IMR-90 (cell line): ENCODE data around the gene ITGB4. TPM values are rescaled to one million over a fixed set of nuclear protein-coding genes. Genes with fewer than 3 reads are reported as not detected.

ENCODE experiments used
- ATAC-seq: fragments of 200-7000 bp; cut with Tn5 transposase; 2 replicates; pipeline ENCODE4 v1.9.1; 2020; ENCODE audit warnings: low read depth, mild to moderate bottlenecking, moderate library complexity
- BruUV-seq: library from RNA; stranded (reverse); fragments of 400-500 nt; replicated peaks from 2 replicates; lab custom pipeline; 2021; lab: Mats Ljungman, UMichigan
- CTCF ChIA-PET: fragments of 300-600 bp; formaldehyde crosslinking; extraction: SDS; loops from one replicate; lab custom pipeline; 2021; ENCODE audit warnings: antibody characterized with exemption; lab: Yijun Ruan, JAX
- POLR2A ChIA-PET: fragments of 300-600 bp; sonication (Branson Sonifier 250); formaldehyde crosslinking; loops from one replicate; lab custom pipeline; 2022; ENCODE audit warnings: antibody characterized with exemption; ENCODE audit not compliant: unreplicated experiment; lab: Charles Lee
- DNase-seq: peaks from one replicate; pipeline ENCODE4 v3.0.0; 2013
- H2AFZ ChIP-seq: replicated peaks from 2 replicates; pipeline ENCODE3; 2013; ENCODE audit warnings: low read length, mild to moderate bottlenecking; ENCODE audit not compliant: poor library complexity
- H2AK5ac ChIP-seq: 2 replicates; pipeline ENCODE4 v1.6.1; 2013; ENCODE audit warnings: low read depth, low read length, inconsistent platforms
- H2AK9ac ChIP-seq: replicated peaks from 2 replicates; pipeline ENCODE3; 2013; ENCODE audit warnings: mild to moderate bottlenecking, low read depth, low read length, moderate library complexity; ENCODE audit not compliant: poor library complexity
- H2BK120ac ChIP-seq: 2 replicates; pipeline ENCODE4 v1.6.1; 2013; ENCODE audit warnings: low read depth, low read length, inconsistent platforms
- H2BK15ac ChIP-seq: 3 replicates; pipeline ENCODE4 v1.6.1; 2013; ENCODE audit warnings: low read depth, low read length, inconsistent platforms
- H2BK20ac ChIP-seq: 2 replicates; pipeline ENCODE4 v1.6.1; 2013; ENCODE audit warnings: low read depth, mild to moderate bottlenecking, inconsistent platforms, low read length, moderate library complexity
- H2BK5ac ChIP-seq: 2 replicates; pipeline ENCODE4 v1.6.1; 2013; ENCODE audit warnings: mild to moderate bottlenecking, low read depth, low read length, inconsistent platforms; ENCODE audit not compliant: poor library complexity, severe bottlenecking
- H3K14ac ChIP-seq: replicated peaks from 2 replicates; pipeline ENCODE4 v1.6.1; 2013; ENCODE audit warnings: low read depth, low read length, inconsistent platforms
- H3K18ac ChIP-seq: 2 replicates; pipeline ENCODE4 v1.6.1; 2013; ENCODE audit warnings: low read depth, low read length, control low read depth
- H3K23ac ChIP-seq: 2 replicates; pipeline ENCODE4 v1.6.1; 2013; ENCODE audit warnings: low read depth, low read length, inconsistent platforms
- H3K27ac ChIP-seq: 2 replicates; pipeline ENCODE4 v1.5.1; 2013; ENCODE audit warnings: mild to moderate bottlenecking, control low read depth, low read length; ENCODE audit not compliant: insufficient read depth
- H3K27me3 ChIP-seq: 2 replicates; pipeline ENCODE4 v1.6.1; 2013; ENCODE audit warnings: low read length; ENCODE audit not compliant: control insufficient read depth, insufficient read depth
- H3K36me3 ChIP-seq: 2 replicates; pipeline ENCODE4 v1.6.1; 2013; ENCODE audit warnings: low read length, mixed read lengths; ENCODE audit not compliant: control insufficient read depth, insufficient read depth
- H3K4ac ChIP-seq: 2 replicates; pipeline ENCODE4 v1.6.1; 2013; ENCODE audit warnings: low read depth, low read length, inconsistent platforms
- H3K4me1 ChIP-seq: 2 replicates; pipeline ENCODE4 v1.6.1; 2013; ENCODE audit warnings: low read length, mixed read lengths; ENCODE audit not compliant: control insufficient read depth, insufficient read depth
- H3K4me2 ChIP-seq: 2 replicates; pipeline ENCODE4 v1.6.1; 2013; ENCODE audit warnings: low read depth, mild to moderate bottlenecking, control low read depth, low read length, moderate library complexity
- H3K4me3 ChIP-seq: 2 replicates; pipeline ENCODE4 v1.5.1; 2013; ENCODE audit warnings: low read depth, mild to moderate bottlenecking, control low read depth, low read length, moderate library complexity; ENCODE audit not compliant: insufficient read depth
- H3K56ac ChIP-seq: 2 replicates; pipeline ENCODE4 v1.6.1; 2013; ENCODE audit warnings: low read length, inconsistent platforms; ENCODE audit not compliant: insufficient read depth; ENCODE audit errors: extremely low read depth
- H3K79me1 ChIP-seq, 2 experiments: 2 replicates each; pipeline ENCODE4 v1.6.1; 2013; ENCODE audit warnings: low read length in 2 of 2, inconsistent platforms in 1 of 2, low read depth in 1 of 2
- H3K9ac ChIP-seq: 2 replicates; pipeline ENCODE4 v1.6.1; 2013; ENCODE audit warnings: low read depth, low read length, control low read depth
- H3K9me1 ChIP-seq: 2 replicates; pipeline ENCODE4 v1.6.1; 2013; ENCODE audit warnings: low read length, inconsistent platforms; ENCODE audit not compliant: insufficient read depth
- H3K9me3 ChIP-seq: 2 replicates; pipeline ENCODE4 v1.6.1; 2013; ENCODE audit warnings: low read length; ENCODE audit not compliant: control insufficient read depth, insufficient read depth
- H4K20me1 ChIP-seq: 2 replicates; pipeline ENCODE4 v1.6.1; 2013; ENCODE audit warnings: low read length, inconsistent platforms; ENCODE audit not compliant: insufficient read depth
- H4K5ac ChIP-seq: 2 replicates; pipeline ENCODE4 v1.6.1; 2013; ENCODE audit warnings: mild to moderate bottlenecking, low read depth, low read length, control low read depth
- H4K8ac ChIP-seq, 2 experiments: 2 replicates each; pipeline ENCODE4 v1.6.1; 2013; ENCODE audit warnings: low read depth in 2 of 2, low read length in 2 of 2, control low read depth in 1 of 2, inconsistent platforms in 1 of 2
- H4K91ac ChIP-seq: 2 replicates; pipeline ENCODE4 v1.6.1; 2013; ENCODE audit warnings: low read depth, low read length, inconsistent platforms; ENCODE audit not compliant: insufficient read depth
- BHLHE40 ChIP-seq: fragments of 150-350 bp; IDR thresholded peaks from 2 replicates; pipeline ENCODE4 v1.6.1; 2016; ENCODE audit warnings: mild to moderate bottlenecking, low read depth, low read length
- CEBPB ChIP-seq: IDR thresholded peaks from 2 replicates; pipeline ENCODE4 v1.6.1; 2012; ENCODE audit warnings: low read depth, low read length, improper control_type of control experiment
- CHD1 ChIP-seq: IDR thresholded peaks from 2 replicates; pipeline ENCODE4 v1.6.1; 2012; ENCODE audit warnings: low read depth, low read length, improper control_type of control experiment
- MAFK ChIP-seq: IDR thresholded peaks from 2 replicates; pipeline ENCODE4 v1.6.1; 2012; ENCODE audit warnings: low read depth, low read length, improper control_type of control experiment
- MAZ ChIP-seq: IDR thresholded peaks from 2 replicates; pipeline ENCODE4 v1.6.1; 2012; ENCODE audit warnings: low read depth, mild to moderate bottlenecking, low read length, improper control_type of control experiment, moderate library complexity, borderline replicate concordance
- MXI1 ChIP-seq: IDR thresholded peaks from 2 replicates; pipeline ENCODE4 v1.6.1; 2012; ENCODE audit warnings: low read depth, mild to moderate bottlenecking, low read length, moderate library complexity, borderline replicate concordance
- NFE2L2 ChIP-seq: fragments of 150-350 bp; IDR thresholded peaks from 2 replicates; pipeline ENCODE4 v1.6.1; 2016; ENCODE audit warnings: low read depth, mild to moderate bottlenecking, low read length
- POLR2A ChIP-seq: IDR thresholded peaks from 2 replicates; pipeline ENCODE4 v1.6.1; 2012; ENCODE audit warnings: mild to moderate bottlenecking, low read depth, low read length
- RAD21 ChIP-seq: IDR thresholded peaks from 2 replicates; pipeline ENCODE4 v1.6.1; 2012; ENCODE audit warnings: low read length, improper control_type of control experiment
- RCOR1 ChIP-seq: IDR thresholded peaks from 2 replicates; pipeline ENCODE4 v1.6.1; 2012; ENCODE audit warnings: mild to moderate bottlenecking, low read length, improper control_type of control experiment; ENCODE audit not compliant: insufficient replicate concordance
- RFX5 ChIP-seq: IDR thresholded peaks from 2 replicates; pipeline ENCODE4 v1.8.0; 2012; ENCODE audit warnings: low read depth, mild to moderate bottlenecking, low read length, moderate library complexity
- SMC3 ChIP-seq: fragments of 150-350 bp; IDR thresholded peaks from 2 replicates; pipeline ENCODE4 v1.6.1; 2016; ENCODE audit warnings: low read depth, mild to moderate bottlenecking, antibody characterized with exemption, low read length, moderate library complexity
- WGBS, 2 experiments: methylation state at CpG; one replicate each; pipeline versions ENCODE4 v1.1.5 to v1.1.7; 2013; ENCODE audit warnings: missing lambda C conversion rate in 2 of 2; ENCODE audit not compliant: insufficient read length in 1 of 2; ENCODE audit errors: extremely low coverage in 2 of 2; 5-methylcytosine and 5-hydroxymethylcytosine counted together
- dilution Hi-C: fragments of 300-500 bp; cut with HindIII; formaldehyde crosslinking; loops from one replicate; pipeline ENCODE4 v1.14.3; 2018; ENCODE audit warnings: low sequenced_read_pairs; ENCODE audit not compliant: unreplicated experiment
- in situ Hi-C: fragments of 300-500 bp; cut with MboI; formaldehyde crosslinking; loops from 3 replicates; pipeline ENCODE4 v1.14.3; 2019; ENCODE audit warnings: low sequenced_read_pairs, inconsistent platforms, mixed read lengths
- intact Hi-C: fragments of 100-400 bp; cut with micrococcal nuclease; formaldehyde crosslinking; loops from 2 replicates; pipeline ENCODE4 v1.10.0; 2022
- polyA plus RNA-seq, 3 experiments: library from polyadenylated mRNA; depleted of rRNA; stranded (reverse); fragments of >200 nt; gene quantifications; 2 replicates each; pipeline ENCODE4 v1.2.3, GENCODE V29; 2012; ENCODE audit warnings: low replicate concordance in 1 of 3
- total RNA-seq: library from RNA; depleted of rRNA; stranded (reverse); fragments of >200 nt; gene quantifications from 2 replicates; pipeline ENCODE4 v1.2.3, GENCODE V29; 2012
- TF ChIP-seq, protein P1 (sequence below): fragments of 150-350 bp; IDR thresholded peaks from 2 replicates; pipeline ENCODE4 v1.6.1; 2017; ENCODE audit warnings: mild to moderate bottlenecking, antibody characterized with exemption, low read length, low read depth
- TF ChIP-seq, protein P2 (sequence below): fragments of 150-350 bp; IDR thresholded peaks from 2 replicates; pipeline ENCODE4 v1.6.1; 2016; ENCODE audit warnings: low read depth, mild to moderate bottlenecking, low read length, moderate library complexity, borderline replicate concordance
- TF ChIP-seq, protein P3 (sequence below): conservative IDR thresholded peaks from 2 replicates; pipeline ENCODE4 v1.5.1; 2012; ENCODE audit warnings: mild to moderate bottlenecking, low read depth, low read length, improper control_type of control experiment

ITGB4 gene
- total and polyA plus RNA-seq, 2 of the 4 experiments (the other 2 are of a cell fraction): under 0.01 to 0.27 TPM

DNA sequence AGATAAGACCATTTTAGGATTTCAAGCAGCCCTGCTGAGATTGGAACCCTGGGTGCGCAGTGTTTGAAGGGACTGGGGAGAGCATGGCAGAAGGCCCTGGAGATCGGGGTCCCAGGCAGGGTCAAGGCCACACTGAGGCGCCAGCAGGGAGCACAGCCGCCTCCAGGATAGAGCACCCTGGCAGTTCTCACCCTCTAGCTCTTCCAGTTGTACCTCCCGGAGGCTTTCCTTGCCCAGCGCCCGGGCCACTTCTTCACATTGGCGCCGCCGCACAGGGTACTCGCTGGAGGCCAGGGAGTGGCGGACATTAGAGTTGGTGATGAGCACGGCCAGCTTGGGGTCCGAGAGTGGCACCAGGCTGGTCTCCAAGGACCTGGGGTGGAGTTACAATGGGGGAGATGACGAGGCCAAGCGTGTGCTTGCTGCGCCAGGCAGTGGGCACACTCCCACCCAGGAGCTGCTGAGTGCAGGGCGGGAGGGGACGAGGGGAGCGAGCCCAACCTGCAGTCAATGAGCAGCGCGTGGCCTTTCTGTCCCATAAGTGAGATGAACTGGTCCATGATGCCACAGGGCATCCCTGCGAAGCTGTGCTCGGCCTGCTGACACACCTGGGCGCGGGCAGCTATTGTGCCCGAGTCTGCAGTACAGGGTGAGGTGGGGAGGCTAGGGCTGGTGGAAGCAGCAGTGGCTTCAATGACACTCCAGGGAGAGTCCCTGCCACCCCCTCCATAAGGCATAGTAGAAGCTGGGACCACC lies 41.4 kb downstream of the ITGB4 start:
- no peak overlapping the region for H4K5ac ChIP-seq
- H3K9me3 ChIP-seq: no peaks in the 10 kb centered on the region
- H2BK5ac ChIP-seq: no peak overlapping the region
- no peak overlapping the region for H3K23ac ChIP-seq
- no peak overlapping the region for H4K91ac ChIP-seq
- H3K36me3 ChIP-seq: no peaks in the 10 kb centered on the region
- in situ Hi-C loops: no loop called here
- no peak overlapping the region for H3K4me2 ChIP-seq
- POLR2A ChIA-PET: no interaction called here
- BruUV-seq: no TSS peak
- H3K9ac ChIP-seq: no peak overlapping the region
- H4K8ac ChIP-seq: no peak overlapping the region
- no peak overlapping the region for H3K14ac ChIP-seq
- peaks cover 10% of the 10 kb centered on the region; the same call in 1 of the 2 replicates for H3K9me1 ChIP-seq
- H2AFZ ChIP-seq: no peak overlapping the region
- no peaks in the 10 kb centered on the region for H3K27me3 ChIP-seq
- 0 out of 2 replicates have a peak overlapping the region, but pooled peaks have one; percentile 8 for H2AK5ac ChIP-seq
- CTCF ChIA-PET: interaction anchor here (0.6 to 1.3 kb wide), 3 partner anchors 9 to 130 kb away, joined by 3 to 10 read pairs (median 6); no protein-coding TSS in a partner anchor
- no peak overlapping the region for H2BK120ac ChIP-seq
- no peak overlapping the region for H3K56ac ChIP-seq
- peaks cover 5 to 12% of the 10 kb centered on the region in 2 experiments; a peak in 3 of 4 replicates for H3K79me1 ChIP-seq
- H3K4me1 ChIP-seq: peaks cover 7% of the 10 kb centered on the region
- no peaks in the 10 kb centered on the region for H4K20me1 ChIP-seq
- H2BK15ac ChIP-seq: no peak overlapping the region
- intact Hi-C loops: no loop called here
- ATAC-seq: no peak
- no peak overlapping the region for H3K18ac ChIP-seq
- no peak for DNase-seq
- H3K27ac ChIP-seq: no peak overlapping the region
- H2AK9ac ChIP-seq: no peak overlapping the region
- no peak overlapping the region for H3K4ac ChIP-seq
- dilution Hi-C loops: no loop called here
- 97% methylated on average over 7 of the region's 27 CpGs; no CpG with 5 or more reads in 1 of the 2 experiments for WGBS, 2 experiments
- H3K4me3 ChIP-seq: no peak overlapping the region
- no peak overlapping the region for H2BK20ac ChIP-seq
- TF ChIP-seq CEBPB (no peak), RAD21 (no peak), MAZ (no peak), POLR2A (no peak), NFE2L2 (no peak), SMC3 (no peak), RFX5 (no peak), CHD1 (no peak), RCOR1 (no peak), MXI1 (no peak), MAFK (no peak), BHLHE40 (no peak)
- TF ChIP-seq, protein P1, sequence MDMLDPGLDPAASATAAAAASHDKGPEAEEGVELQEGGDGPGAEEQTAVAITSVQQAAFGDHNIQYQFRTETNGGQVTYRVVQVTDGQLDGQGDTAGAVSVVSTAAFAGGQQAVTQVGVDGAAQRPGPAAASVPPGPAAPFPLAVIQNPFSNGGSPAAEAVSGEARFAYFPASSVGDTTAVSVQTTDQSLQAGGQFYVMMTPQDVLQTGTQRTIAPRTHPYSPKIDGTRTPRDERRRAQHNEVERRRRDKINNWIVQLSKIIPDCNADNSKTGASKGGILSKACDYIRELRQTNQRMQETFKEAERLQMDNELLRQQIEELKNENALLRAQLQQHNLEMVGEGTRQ: no peak
- TF ChIP-seq, protein P2, sequence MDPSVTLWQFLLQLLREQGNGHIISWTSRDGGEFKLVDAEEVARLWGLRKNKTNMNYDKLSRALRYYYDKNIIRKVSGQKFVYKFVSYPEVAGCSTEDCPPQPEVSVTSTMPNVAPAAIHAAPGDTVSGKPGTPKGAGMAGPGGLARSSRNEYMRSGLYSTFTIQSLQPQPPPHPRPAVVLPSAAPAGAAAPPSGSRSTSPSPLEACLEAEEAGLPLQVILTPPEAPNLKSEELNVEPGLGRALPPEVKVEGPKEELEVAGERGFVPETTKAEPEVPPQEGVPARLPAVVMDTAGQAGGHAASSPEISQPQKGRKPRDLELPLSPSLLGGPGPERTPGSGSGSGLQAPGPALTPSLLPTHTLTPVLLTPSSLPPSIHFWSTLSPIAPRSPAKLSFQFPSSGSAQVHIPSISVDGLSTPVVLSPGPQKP: no peak
- TF ChIP-seq, protein P3, sequence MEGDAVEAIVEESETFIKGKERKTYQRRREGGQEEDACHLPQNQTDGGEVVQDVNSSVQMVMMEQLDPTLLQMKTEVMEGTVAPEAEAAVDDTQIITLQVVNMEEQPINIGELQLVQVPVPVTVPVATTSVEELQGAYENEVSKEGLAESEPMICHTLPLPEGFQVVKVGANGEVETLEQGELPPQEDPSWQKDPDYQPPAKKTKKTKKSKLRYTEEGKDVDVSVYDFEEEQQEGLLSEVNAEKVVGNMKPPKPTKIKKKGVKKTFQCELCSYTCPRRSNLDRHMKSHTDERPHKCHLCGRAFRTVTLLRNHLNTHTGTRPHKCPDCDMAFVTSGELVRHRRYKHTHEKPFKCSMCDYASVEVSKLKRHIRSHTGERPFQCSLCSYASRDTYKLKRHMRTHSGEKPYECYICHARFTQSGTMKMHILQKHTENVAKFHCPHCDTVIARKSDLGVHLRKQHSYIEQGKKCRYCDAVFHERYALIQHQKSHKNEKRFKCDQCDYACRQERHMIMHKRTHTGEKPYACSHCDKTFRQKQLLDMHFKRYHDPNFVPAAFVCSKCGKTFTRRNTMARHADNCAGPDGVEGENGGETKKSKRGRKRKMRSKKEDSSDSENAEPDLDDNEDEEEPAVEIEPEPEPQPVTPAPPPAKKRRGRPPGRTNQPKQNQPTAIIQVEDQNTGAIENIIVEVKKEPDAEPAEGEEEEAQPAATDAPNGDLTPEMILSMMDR: no peak
